K562 (cell line): ENCODE measurements around the gene MRPS18B. TPM values are rescaled to one million over a fixed set of nuclear protein-coding genes. Genes with fewer than 3 reads are reported as not detected.

ENCODE experiments used
- CHD4 ChIP-seq: fragments of 200-600 bp; sonication (generic); IDR thresholded peaks from 3 replicates; pipeline ENCODE4 v1.6.1; 2012; ENCODE audit warnings: low read depth, mild to moderate bottlenecking, mixed read lengths, low read length, inconsistent platforms; ENCODE audit not compliant: insufficient read depth, insufficient replicate concordance, poor library complexity, severe bottlenecking
- CUX1 ChIP-seq: fragments of 200-800 bp; sonication (Bioruptor generic); IDR thresholded peaks from 2 replicates; pipeline ENCODE4 v1.6.1; 2016; ENCODE audit warnings: missing genetic modification characterization, missing compliant biosample characterization
- RB1 ChIP-seq: fragments of 450-650 bp; IDR thresholded peaks from 2 replicates; pipeline ENCODE4 v1.6.1; 2017; ENCODE audit warnings: low read depth, mild to moderate bottlenecking
- STAT5A ChIP-seq: IDR thresholded peaks from 2 replicates; pipeline ENCODE4 v1.6.1; 2012; ENCODE audit warnings: low read length, inconsistent platforms, borderline replicate concordance
- TBL1XR1 ChIP-seq, 2 experiments: IDR thresholded peaks; 2 replicates each; pipeline ENCODE4 v1.6.1; 2012; ENCODE audit warnings: improper control_type of control experiment in 2 of 2, low read length in 2 of 2, mild to moderate bottlenecking in 1 of 2
- TSHZ1 ChIP-seq: fragments of 250-450 bp; sonication (Bioruptor Pico); IDR thresholded peaks from 2 replicates; pipeline ENCODE4 v1.4.0; 2020; ENCODE audit warnings: mild to moderate bottlenecking, moderate library complexity
- ZNF133 ChIP-seq: fragments of 250-450 bp; sonication (Bioruptor Pico); IDR thresholded peaks from 2 replicates; pipeline ENCODE4 v1.4.0; 2020; ENCODE audit warnings: mild to moderate bottlenecking
- ZNF224 ChIP-seq: sonication (generic); formaldehyde crosslinking; IDR thresholded peaks from 2 replicates; pipeline ENCODE4 v1.8.0; 2022; ENCODE audit warnings: mild to moderate bottlenecking, missing genetic modification reagents
- ZNF24 ChIP-seq: fragments of 450-650 bp; IDR thresholded peaks from 2 replicates; pipeline ENCODE4 v1.6.1; 2016
- ZNF655 ChIP-seq: fragments of 250-450 bp; sonication (Bioruptor Pico); IDR thresholded peaks from 2 replicates; pipeline ENCODE4 v1.5.0; 2021
- ZNF668 ChIP-seq: fragments of 250-450 bp; sonication (Bioruptor Pico); IDR thresholded peaks from 2 replicates; pipeline ENCODE4 v1.8.0; 2022; ENCODE audit warnings: mild to moderate bottlenecking, inconsistent platforms
- polyA plus RNA-seq, 8 experiments: library from polyadenylated mRNA; depleted of rRNA in 4 of 8; stranded (reverse) in 5 of 8; unstranded in 3 of 8; fragments of >200 nt; fragmentation: Nextera tagmentation in 2 of 8; fragmentation: Illumina TruSeq in 1 of 8; extraction: Ambion mirVana in 2 of 8; extraction: Trizol in 1 of 8; gene quantifications; 2 replicates each; pipeline versions ENCODE4 v1.2.1 to v1.2.3, GENCODE V29; 2011 to 2014; ENCODE audit warnings: inconsistent platforms in 1 of 8, missing spikeins in 1 of 8
- total RNA-seq, 7 experiments: library from RNA; depleted of rRNA in 6 of 7; stranded (reverse); fragments of >200 nt in 6 of 7; fragmentation: Illumina TruSeq in 2 of 7; extraction: Trizol in 2 of 7; gene quantifications; 2 replicates each; pipeline versions ENCODE4 v1.2.1 to v1.2.3, GENCODE V29; 2011 to 2021; ENCODE audit warnings: low replicate concordance in 1 of 7
- TF ChIP-seq, protein P1 (sequence below): IDR thresholded peaks from 2 replicates; pipeline ENCODE4 v1.6.1; 2011; ENCODE audit warnings: borderline replicate concordance, low read depth, mild to moderate bottlenecking, moderate library complexity, low read length; ENCODE audit not compliant: insufficient read depth, poor library complexity, severe bottlenecking
- TF ChIP-seq, protein P2 (sequence below): fragments of 250-450 bp; sonication (Bioruptor Pico); IDR thresholded peaks from 2 replicates; pipeline ENCODE4 v1.6.1; 2021; ENCODE audit warnings: mild to moderate bottlenecking

Gene MRPS18B
- total and polyA plus RNA-seq, 9 of the 15 experiments (the other 6 are each of a cell fraction or from before 2014, with no cell fraction given), result 132 to 383 (median 178) TPM

GRCh38 chr6:30615958-30616810, 1.5 kb upstream of the MRPS18B start (continued):
- TF ChIP-seq TSHZ1 (no peak), STAT5A (no peak), TBL1XR1 (IDR thresholded peaks at IDR 0.05; ENCODE audit: low read length in 2 of 2) (peak in 1 of 2 experiments; percentile 3; a peak in 2 of 4 replicates), ZNF668 (CRISPR knock-in tag) (no peak), ZNF224 (CRISPR knock-in tag) (no peak), ZNF133 (CRISPR knock-in tag) (no peak), RB1 (peak; percentile 32; the same call in 1 of the 2 replicates), CHD4 (no peak), ZNF655 (CRISPR knock-in tag) (no peak), CUX1 (CRISPR knock-in tag) (no peak), ZNF24 (no peak)
- TF ChIP-seq, protein P1, sequence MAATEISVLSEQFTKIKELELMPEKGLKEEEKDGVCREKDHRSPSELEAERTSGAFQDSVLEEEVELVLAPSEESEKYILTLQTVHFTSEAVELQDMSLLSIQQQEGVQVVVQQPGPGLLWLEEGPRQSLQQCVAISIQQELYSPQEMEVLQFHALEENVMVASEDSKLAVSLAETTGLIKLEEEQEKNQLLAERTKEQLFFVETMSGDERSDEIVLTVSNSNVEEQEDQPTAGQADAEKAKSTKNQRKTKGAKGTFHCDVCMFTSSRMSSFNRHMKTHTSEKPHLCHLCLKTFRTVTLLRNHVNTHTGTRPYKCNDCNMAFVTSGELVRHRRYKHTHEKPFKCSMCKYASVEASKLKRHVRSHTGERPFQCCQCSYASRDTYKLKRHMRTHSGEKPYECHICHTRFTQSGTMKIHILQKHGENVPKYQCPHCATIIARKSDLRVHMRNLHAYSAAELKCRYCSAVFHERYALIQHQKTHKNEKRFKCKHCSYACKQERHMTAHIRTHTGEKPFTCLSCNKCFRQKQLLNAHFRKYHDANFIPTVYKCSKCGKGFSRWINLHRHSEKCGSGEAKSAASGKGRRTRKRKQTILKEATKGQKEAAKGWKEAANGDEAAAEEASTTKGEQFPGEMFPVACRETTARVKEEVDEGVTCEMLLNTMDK, result no peak
- TF ChIP-seq, protein P2, sequence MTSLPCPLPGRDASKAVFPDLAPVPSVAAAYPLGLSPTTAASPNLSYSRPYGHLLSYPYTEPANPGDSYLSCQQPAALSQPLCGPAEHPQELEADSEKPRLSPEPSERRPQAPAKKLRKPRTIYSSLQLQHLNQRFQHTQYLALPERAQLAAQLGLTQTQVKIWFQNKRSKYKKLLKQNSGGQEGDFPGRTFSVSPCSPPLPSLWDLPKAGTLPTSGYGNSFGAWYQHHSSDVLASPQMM, result no peak
